Activated CD4-positive, CD25-positive, alpha-beta regulatory T cell treated with anti-CD3 and anti-CD28 coated beads, Interleukin-2, amount 50 U/mL, for 72 hours (primary cell): ENCODE results near the gene CDH4.

Experiments used
- DNase-seq: peaks from one replicate; pipeline ENCODE4 v3.0.0; 2021

Gene CDH4

GRCh38 chr20:61731363-61732181, 479.5 kb downstream of the CDH4 start:
- DNase-seq, result no peak

- DNase-seq, result no peak
Observed at GRCh38 chr20:61732511-61733210, 480.6 kb downstream of the CDH4 start.

GRCh38 chr20:61733216-61733615, 481.2 kb downstream of the CDH4 start:
- DNase-seq, result no peak

- no peak for DNase-seq
Observed at GRCh38 chr20:61733891-61734732, 482.1 kb downstream of the CDH4 start.

- no peak for DNase-seq
Observed at GRCh38 chr20:61734733-61735502, 482.9 kb downstream of the CDH4 start.

- DNase-seq, result no peak
Observed at GRCh38 chr20:61735503-61735785, 483.4 kb downstream of the CDH4 start.

GRCh38 chr20:61736001-61736635, 484.1 kb downstream of the CDH4 start:
- no peak for DNase-seq

DNA sequence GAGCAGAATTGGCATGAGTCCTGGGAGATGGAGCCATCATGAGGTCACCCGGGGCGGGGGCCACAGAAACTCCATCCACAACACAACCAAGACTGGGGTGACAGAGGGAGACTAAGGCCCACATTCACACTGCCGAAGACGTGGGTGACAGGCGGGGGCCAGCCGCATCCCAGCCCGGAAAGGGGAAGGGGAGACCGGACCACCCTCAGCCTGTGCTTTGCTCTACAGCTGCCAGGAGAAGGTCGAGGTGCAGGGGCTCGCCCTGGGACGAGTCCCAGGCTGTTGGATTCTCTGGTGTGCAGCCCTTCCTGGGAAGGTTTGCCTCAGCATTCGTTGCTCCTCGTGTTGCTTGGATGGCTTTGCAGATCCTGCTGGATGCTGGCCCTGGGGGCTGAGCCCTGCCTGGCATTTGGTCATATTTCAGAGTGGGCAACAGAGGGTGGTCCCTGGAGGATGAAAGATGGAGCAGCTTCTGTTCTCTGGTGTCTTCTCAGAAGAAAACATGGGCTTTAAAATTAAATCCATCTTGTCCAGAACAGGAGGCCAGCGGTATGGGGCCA, 484.8 kb downstream of the CDH4 start:
- DNase-seq, result no peak

DNA sequence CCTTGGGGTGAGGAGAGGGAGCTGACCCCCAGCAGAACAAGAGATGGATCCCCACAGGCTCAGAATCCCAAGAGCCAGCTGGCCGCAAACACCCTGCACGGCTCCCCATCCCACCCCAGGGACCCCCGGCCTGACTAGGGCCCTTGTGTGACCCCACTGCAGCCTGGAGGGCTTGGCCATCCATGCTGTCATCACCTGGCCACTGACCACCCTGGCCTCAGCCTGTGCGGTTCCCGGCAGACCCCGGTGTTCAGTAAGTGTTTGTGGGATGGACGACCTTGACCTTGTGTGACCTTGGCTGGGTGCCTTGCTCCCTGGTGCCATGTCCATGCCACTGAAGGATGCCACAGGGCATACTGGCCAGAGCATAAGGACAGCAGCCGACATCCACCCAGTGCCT, 485.3 kb downstream of the CDH4 start:
- no peak for DNase-seq

DNA sequence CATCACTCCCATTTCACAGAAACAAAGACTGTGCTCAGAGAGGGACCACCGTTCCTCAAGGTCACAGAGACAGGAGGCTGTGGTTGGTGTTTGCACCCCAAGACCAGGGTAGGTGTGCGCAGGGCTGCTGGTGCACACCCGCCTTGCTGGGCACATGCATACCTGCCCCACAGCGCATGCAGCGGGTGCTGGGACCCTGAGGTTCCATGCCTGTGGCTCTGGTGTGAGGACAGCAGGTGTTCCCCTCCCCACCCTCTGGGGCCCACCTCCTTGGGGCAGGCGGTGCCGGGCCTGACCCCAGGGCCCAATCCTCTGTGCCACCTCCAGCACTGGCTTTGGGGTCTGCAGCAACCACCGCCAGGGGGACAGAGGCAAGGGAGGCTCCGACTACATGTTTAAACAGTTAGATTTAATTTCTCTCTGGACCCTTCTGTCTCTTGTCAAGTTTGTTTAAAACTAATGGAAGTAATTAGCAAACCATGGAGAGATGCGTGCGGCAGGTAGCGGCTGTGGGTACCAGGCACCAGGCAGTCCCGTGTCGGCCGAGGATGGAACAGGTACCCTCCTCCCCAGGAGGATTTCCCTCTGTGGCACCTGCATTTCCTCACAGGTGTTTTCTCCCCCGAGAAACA, 485.9 kb downstream of the CDH4 start:
- no peak for DNase-seq

- no peak for DNase-seq
Observed at GRCh38 chr20:61738601-61739069, 486.6 kb downstream of the CDH4 start.

DNA sequence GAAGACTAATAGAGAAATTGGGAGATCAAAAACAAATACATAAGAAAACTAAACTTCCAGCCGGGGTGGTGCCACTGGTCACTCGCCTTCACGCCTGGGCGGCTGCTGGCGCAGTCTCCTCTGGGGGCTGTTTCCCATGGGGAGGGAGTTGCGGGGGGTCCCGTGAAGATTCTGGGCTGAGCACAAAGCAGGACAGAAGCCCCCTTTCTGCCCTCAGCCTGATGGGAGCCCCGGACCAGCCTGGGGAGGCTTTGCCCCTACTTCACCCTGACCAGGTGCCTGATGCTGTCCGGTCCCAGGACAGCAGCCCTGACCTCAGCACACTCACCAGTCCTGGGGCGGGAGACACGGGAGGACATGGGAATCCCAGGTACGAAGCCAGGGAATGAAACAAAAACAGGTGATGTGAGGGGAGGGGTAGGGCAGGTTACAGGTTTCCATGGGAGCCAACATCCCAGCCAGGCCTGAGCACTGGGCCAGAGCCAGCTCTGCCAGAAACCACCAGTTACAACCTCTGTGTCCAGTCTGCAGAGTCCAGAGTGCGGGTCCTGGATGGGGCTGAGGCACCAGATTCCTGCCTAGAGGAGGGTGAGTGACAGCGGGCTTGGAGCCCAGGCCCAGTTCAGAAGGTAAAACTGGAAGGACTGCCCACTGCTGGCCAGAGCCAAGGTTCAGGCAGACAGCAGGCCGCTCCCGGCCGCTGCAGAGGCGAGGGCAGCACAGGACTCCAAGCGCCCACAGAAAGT, 487.2 kb downstream of the CDH4 start:
- DNase-seq, result no peak

DNA sequence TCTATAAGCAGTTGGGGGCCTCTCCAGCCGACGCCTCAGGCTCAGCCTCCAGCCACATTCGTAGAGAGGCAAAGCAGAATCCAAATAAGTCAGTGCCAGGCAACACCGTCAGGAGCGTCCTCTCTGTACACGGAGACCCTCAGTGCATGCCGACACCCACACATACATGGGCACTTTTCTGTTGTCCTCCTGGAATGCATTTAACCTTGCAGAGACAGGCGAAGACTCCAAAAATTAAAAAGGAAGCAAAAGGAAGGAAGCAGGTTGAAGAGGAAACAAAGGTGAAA, 487.7 kb downstream of the CDH4 start:
- no peak for DNase-seq

- no peak for DNase-seq
Observed at GRCh38 chr20:61742097-61742825, 490.2 kb downstream of the CDH4 start.

- DNase-seq, result no peak
Observed at GRCh38 chr20:61743606-61744005, 491.5 kb downstream of the CDH4 start.

DNA sequence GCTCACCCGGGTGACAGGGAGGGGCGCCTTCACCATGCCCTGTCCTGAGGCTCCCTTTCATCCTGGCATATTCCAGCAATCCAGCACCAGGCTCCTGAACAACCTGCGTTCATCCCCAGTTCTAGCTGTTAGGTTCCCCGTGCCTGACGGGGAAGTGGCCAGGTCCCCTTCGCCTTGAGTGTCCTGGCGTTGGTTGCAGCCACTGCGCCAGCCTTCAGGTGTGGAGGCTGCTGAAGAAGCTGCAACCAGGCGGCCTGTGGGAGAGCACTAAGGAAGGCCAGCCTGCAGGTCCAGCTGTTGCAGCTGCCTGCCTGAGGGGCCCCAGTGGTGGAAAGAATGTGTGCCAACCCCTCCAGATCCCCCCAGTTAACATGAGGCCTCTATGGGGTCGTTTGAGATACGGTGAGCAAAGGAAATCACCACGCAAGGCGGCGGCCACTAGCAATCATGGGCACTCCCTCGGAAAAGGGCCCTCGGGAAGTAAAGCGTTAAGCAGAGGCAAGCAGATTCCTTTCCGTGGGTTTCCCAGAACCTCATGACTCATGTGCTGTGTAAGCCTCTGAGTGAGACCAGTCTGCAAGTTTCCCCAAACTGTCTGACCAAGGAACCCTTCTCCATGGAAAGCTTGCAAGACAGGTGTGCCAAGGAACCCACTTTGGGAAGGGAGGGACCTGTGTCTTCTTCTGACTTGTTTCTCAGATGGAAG, 492.8 kb downstream of the CDH4 start:
- no peak for DNase-seq

DNA sequence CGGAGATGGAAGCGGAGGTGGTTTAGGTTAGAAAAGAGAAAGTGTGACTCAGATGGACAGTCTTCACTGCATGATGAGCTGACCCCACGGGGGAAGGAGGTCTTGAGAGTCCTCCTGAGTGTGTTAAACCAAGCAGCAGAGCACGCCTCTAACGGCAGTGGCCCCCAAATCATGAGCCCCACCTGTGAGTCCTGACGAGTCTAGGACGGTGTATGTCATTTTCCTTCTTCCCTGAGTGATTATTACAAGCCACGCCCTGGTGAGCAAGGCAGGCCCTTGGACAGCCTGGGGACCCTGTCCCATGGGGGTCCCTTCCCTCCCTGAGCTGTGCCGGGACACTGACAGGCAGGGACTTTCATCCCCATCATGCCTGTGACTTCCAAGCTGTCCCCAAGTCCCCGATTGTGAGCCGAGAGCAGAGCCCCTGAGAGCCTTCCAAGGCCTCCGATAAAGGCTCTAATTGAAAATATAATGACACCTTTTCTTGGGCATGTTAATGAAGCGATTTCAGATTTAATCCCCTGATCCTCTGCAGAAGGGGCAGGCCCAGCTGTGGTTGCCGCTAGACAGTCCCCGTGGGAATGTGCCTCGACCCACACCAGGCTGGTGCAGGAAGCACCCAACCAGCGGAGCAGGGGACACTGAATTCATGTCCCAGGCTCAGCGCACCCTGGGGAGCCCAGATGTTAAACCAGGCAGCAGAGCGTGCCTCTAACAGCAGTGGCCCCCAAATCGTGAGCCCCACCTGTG, 493.5 kb downstream of the CDH4 start:
- no peak for DNase-seq

DNA sequence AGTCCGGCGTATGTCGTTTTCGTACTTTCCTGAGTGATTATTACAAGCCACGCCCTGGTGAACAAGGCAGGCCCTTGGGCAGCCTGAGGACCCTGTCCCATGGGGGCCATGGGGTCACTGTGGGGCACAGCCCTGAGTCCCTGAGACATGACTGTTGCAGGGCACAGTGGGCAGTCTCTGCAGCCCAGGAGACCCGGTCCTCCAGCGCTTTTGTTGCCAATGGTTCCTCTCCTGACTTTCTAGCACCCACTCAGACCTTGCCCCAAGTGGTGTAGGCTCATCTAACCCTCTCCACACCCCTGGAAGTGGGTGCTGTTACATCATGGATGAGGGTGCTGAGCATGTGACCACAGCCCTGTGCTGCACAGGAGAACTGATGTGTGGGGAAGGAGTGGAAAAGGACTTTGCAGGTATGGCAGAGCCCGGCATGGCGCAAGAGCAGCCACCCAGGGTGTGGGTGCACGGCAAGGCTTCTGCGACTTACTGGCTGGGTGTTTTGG, 494.1 kb downstream of the CDH4 start:
- DNase-seq, result no peak

GRCh38 chr20:61746781-61747180, 494.7 kb downstream of the CDH4 start:
- no peak for DNase-seq
